CD14-positive monocyte (primary cell): ENCODE data around the gene NAA40. TPM values are rescaled to one million over a fixed set of nuclear protein-coding genes. Genes with fewer than 3 reads are reported as not detected.

Experiments used
- DNase-seq, 3 donors: peaks; one replicate each; pipeline ENCODE4 v3.0.0-alpha.2; 2011 to 2022
- H2AFZ ChIP-seq: 2 replicates; pipeline ENCODE4 v1.6.0; 2012; ENCODE audit warnings: mild to moderate bottlenecking, low read depth, low read length, inconsistent platforms; ENCODE audit not compliant: insufficient read depth, poor library complexity, severe bottlenecking
- H3K27ac ChIP-seq, 2 donors: 1 replicate in 1 of 2; 2 replicates in 1 of 2; pipeline ENCODE4 v1.5.1; 2012 to 2013; ENCODE audit warnings: low read length in 2 of 2, control low read depth in 1 of 2, inconsistent platforms in 1 of 2, low read depth in 1 of 2, mild to moderate bottlenecking in 1 of 2
- H3K27me3 ChIP-seq, 2 donors: one replicate each; pipeline versions ENCODE4 v1.6.0 to v1.6.1; 2011 to 2013; ENCODE audit warnings: low read length in 2 of 2; ENCODE audit not compliant: control insufficient read depth in 2 of 2, insufficient read depth in 2 of 2
- H3K36me3 ChIP-seq, 2 donors: replicated peaks in 1 of 2; 1 replicate in 1 of 2; 2 replicates in 1 of 2; pipeline versions ENCODE4 v1.5.1 to v1.6.1; 2012 to 2013; ENCODE audit warnings: low read length in 2 of 2, control low read depth in 1 of 2, inconsistent platforms in 1 of 2, mild to moderate bottlenecking in 1 of 2; ENCODE audit not compliant: insufficient read depth in 2 of 2, control insufficient read depth in 1 of 2
- H3K4me1 ChIP-seq, 2 donors: 1 replicate in 1 of 2; 2 replicates in 1 of 2; pipeline versions ENCODE4 v1.5.1 to v1.6.1; 2012 to 2013; ENCODE audit warnings: low read length in 2 of 2, control low read depth in 1 of 2, inconsistent platforms in 1 of 2, mild to moderate bottlenecking in 1 of 2, moderate library complexity in 1 of 2; ENCODE audit not compliant: insufficient read depth in 2 of 2, control insufficient read depth in 1 of 2
- H3K4me2 ChIP-seq: replicated peaks from 2 replicates; pipeline ENCODE3; 2012; ENCODE audit warnings: low read length, moderate library complexity, mild to moderate bottlenecking; ENCODE audit not compliant: poor library complexity, severe bottlenecking; ENCODE audit errors: extremely low read depth
- H3K4me3 ChIP-seq, 3 experiments: fragments of 200-600 bp in 1 of 3; sonication (generic) in 1 of 3; replicated peaks in 1 of 3; 1 replicate in 2 of 3; 2 replicates in 1 of 3; pipeline ENCODE4 v1.5.1; 2011 to 2013; ENCODE audit warnings: low read length in 3 of 3, mild to moderate bottlenecking in 3 of 3, control low read depth in 2 of 3, low read depth in 2 of 3, inconsistent platforms in 1 of 3, moderate library complexity in 1 of 3
- H3K79me2 ChIP-seq: 2 replicates; pipeline ENCODE4 v1.6.0; 2012; ENCODE audit warnings: mild to moderate bottlenecking, control low read depth, inconsistent platforms, low read length, moderate library complexity; ENCODE audit not compliant: insufficient read depth
- H3K9ac ChIP-seq: 2 replicates; pipeline ENCODE4 v1.6.0; 2017; ENCODE audit warnings: low read length, mild to moderate bottlenecking; ENCODE audit not compliant: insufficient read depth, poor library complexity, severe bottlenecking
- H3K9me3 ChIP-seq, 2 donors: replicated peaks in 1 of 2; 1 replicate in 1 of 2; 2 replicates in 1 of 2; pipeline versions ENCODE4 v1.5.1 to v1.6.1; 2012 to 2013; ENCODE audit warnings: low read length in 2 of 2, control low read depth in 1 of 2; ENCODE audit not compliant: control insufficient read depth in 1 of 2, insufficient read depth in 1 of 2
- H4K20me1 ChIP-seq: 2 replicates; pipeline ENCODE4 v1.6.0; 2012; ENCODE audit warnings: mild to moderate bottlenecking, low read length, control low read depth, moderate library complexity; ENCODE audit not compliant: insufficient read depth
- H3K27ac Mint-ChIP-seq, 7 donors: one replicate each; pipeline ENCODE4 v1.8.0; 2020; ENCODE audit warnings: mild to moderate bottlenecking in 7 of 7, mixed read lengths in 7 of 7, moderate library complexity in 6 of 7, inconsistent platforms in 2 of 7
- H3K27me3 Mint-ChIP-seq, 3 donors: one replicate each; pipeline ENCODE4 v1.8.0; 2021 to 2022; ENCODE audit warnings: low read depth in 3 of 3, mild to moderate bottlenecking in 3 of 3, mixed read lengths in 3 of 3, moderate library complexity in 3 of 3, inconsistent platforms in 1 of 3
- H3K36me3 Mint-ChIP-seq, 2 donors: one replicate each; pipeline ENCODE4 v1.8.0; 2020; ENCODE audit warnings: mixed read lengths in 2 of 2, inconsistent platforms in 1 of 2, mild to moderate bottlenecking in 1 of 2
- H3K4me1 Mint-ChIP-seq: one replicate; pipeline ENCODE4 v1.8.0; 2020; ENCODE audit warnings: mild to moderate bottlenecking, mixed read lengths
- H3K4me3 Mint-ChIP-seq, 2 donors: one replicate each; pipeline ENCODE4 v1.8.0; 2020; ENCODE audit warnings: mild to moderate bottlenecking in 2 of 2, mixed read lengths in 2 of 2, moderate library complexity in 1 of 2
- H3K9me3 Mint-ChIP-seq, 7 donors: one replicate each; pipeline ENCODE4 v1.8.0; 2020 to 2022; ENCODE audit warnings: mixed read lengths in 7 of 7, mild to moderate bottlenecking in 6 of 7, moderate library complexity in 6 of 7, inconsistent platforms in 2 of 7
- WGBS: methylation state at CpG from one replicate; pipeline ENCODE4 v1.1.5; 2013; ENCODE audit warnings: missing lambda C conversion rate; ENCODE audit not compliant: insufficient coverage; 5-methylcytosine and 5-hydroxymethylcytosine counted together
- intact Hi-C, 2 donors: fragments of 100-400 bp; cut with micrococcal nuclease; formaldehyde crosslinking; loops; one replicate each; pipeline versions ENCODE4 v1.15.0 to v1.15.1; 2023
- polyA plus RNA-seq, 3 donors: library from polyadenylated mRNA; depleted of rRNA in 1 of 3; unstranded in 2 of 3; stranded (reverse) in 1 of 3; fragments of 300-500 nt in 2 of 3; fragments of >200 nt in 1 of 3; fragmentation: Illumina TruSeq in 2 of 3; gene quantifications; 1 replicate in 2 of 3; 2 replicates in 1 of 3; pipeline ENCODE4 v1.2.3, GENCODE V29; 2012 to 2021
- TF ChIP-seq, protein P1 (sequence below): fragments of 200-600 bp; IDR thresholded peaks from one replicate; pipeline ENCODE4 v1.8.0; 2022; ENCODE audit warnings: antibody characterized with exemption, mild to moderate bottlenecking

Gene NAA40
- polyA plus RNA-seq, 3 donors = 1.5 to 14.5 (median 1.6) TPM

DNA sequence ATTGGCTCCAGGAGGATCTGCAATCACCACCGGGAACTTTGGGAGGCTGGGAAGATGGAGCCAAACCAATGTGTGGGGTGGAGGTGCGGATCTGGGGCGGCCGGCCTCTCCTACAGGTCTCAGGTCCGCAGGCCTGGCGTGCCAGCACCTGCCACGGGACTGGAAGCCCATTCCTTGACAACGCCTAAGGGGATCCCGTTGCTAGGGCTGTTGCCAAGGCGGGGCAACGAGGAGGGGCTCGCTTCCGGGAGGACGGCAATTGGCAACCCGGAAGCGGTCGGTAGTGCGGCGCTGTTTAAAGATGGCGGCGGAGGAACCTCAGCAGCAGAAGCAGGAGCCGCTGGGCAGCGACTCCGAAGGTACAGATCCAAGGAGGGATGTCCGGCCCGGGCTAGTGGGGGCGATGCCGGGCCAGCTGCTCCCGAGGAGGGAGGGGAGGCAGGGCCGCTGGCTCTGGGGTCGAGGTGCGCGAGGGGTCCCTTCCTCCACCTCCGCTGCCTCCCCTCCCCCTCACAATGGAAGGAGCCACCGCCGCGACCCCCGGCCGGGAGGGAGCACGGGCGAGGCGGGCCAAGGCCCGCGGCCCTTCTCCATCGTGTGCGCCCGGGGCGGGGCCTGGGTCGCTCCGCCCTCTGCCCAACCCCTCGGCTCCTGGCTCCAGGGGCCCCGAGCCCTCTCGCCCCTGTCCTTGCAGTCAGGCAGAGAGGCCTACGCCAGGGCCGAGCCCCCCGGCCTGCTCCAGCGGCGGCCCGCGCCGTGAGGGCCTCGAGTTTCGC lies 47.5 kb downstream of the NAA40 start, which contains the start of gene OTUB1:
OTUB1 (plus strand) TSS at position 283 of the 776 bp plus-strand sequence; CDS start at position 302, 19 bp downstream.
- H3K79me2 ChIP-seq = peaks cover 40% of the 10 kb centered on the region
- peak; percentile 84 to 92 (median 90) for DNase-seq
- intact Hi-C loops = no loop called here
- Mint-ChIP-seq H3K4me3 (peak within 1 kb of the TSS; percentile 97 to 99), H3K36me3 (peaks cover 29 to 33% of the 10 kb centered on the region in 2 donors), H3K27ac (peak within 1 kb of the TSS; percentile 92 to 98 (median 96)), H3K4me1 (peaks cover 39% of the 10 kb centered on the region), H3K27me3 (peaks cover 0 to 4% (median 1%) of the 10 kb centered on the region in 3 donors), H3K9me3 (no peaks in the 10 kb centered on the region)
- H3K9ac ChIP-seq = peak within 1 kb of the TSS; percentile 97
- peak within 1 kb of the TSS; percentile 97 for H3K4me2 ChIP-seq
- H3K4me1 ChIP-seq = peaks cover 37 to 48% of the 10 kb centered on the region in 2 donors
- peak within 1 kb of the TSS; percentile 81 to 93 for H3K27ac ChIP-seq
- no peaks in the 10 kb centered on the region for H3K9me3 ChIP-seq
- peak within 1 kb of the TSS; percentile 83 to 99 (median 97) for H3K4me3 ChIP-seq
- H3K36me3 ChIP-seq = peaks cover 17 to 27% of the 10 kb centered on the region in 2 donors
- TF ChIP-seq, protein P1, sequence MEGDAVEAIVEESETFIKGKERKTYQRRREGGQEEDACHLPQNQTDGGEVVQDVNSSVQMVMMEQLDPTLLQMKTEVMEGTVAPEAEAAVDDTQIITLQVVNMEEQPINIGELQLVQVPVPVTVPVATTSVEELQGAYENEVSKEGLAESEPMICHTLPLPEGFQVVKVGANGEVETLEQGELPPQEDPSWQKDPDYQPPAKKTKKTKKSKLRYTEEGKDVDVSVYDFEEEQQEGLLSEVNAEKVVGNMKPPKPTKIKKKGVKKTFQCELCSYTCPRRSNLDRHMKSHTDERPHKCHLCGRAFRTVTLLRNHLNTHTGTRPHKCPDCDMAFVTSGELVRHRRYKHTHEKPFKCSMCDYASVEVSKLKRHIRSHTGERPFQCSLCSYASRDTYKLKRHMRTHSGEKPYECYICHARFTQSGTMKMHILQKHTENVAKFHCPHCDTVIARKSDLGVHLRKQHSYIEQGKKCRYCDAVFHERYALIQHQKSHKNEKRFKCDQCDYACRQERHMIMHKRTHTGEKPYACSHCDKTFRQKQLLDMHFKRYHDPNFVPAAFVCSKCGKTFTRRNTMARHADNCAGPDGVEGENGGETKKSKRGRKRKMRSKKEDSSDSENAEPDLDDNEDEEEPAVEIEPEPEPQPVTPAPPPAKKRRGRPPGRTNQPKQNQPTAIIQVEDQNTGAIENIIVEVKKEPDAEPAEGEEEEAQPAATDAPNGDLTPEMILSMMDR = no peak
- whole genome bisulfite sequencing = under 1% methylated on average over 51 of the region's 63 CpGs
- no peaks in the 10 kb centered on the region for H3K27me3 ChIP-seq
- H4K20me1 ChIP-seq = peaks cover 42% of the 10 kb centered on the region
- peak within 1 kb of the TSS; percentile 97 for H2AFZ ChIP-seq

GRCh38 chr11:63986932-63987513 lies 48.2 kb downstream of the NAA40 start:
- Histone ChIP-seq H2AFZ (peak overlapping the region; percentile 97), H3K4me2 (peak overlapping the region; percentile 97), H3K27ac (peak overlapping the region in 1 of 2 donors; percentile 93), H4K20me1 (peaks cover 45% of the 10 kb centered on the region), H3K4me1 (peaks cover 30 to 41% of the 10 kb centered on the region in 2 donors), H3K9ac (peak overlapping the region; percentile 97), H3K79me2 (peaks cover 43% of the 10 kb centered on the region), H3K9me3 (no peaks in the 10 kb centered on the region), H3K36me3 (peaks cover 20 to 34% of the 10 kb centered on the region in 2 donors), H3K27me3 (no peaks in the 10 kb centered on the region), H3K4me3 (peak overlapping the region; percentile 83 to 99 (median 97))
- Mint-ChIP-seq H3K27ac (peak overlapping the region in 4 of 7 donors; percentile 37 to 82 (median 62)), H3K9me3 (no peaks in the 10 kb centered on the region), H3K36me3 (peaks cover 34 to 40% of the 10 kb centered on the region in 2 donors), H3K4me1 (peaks cover 32% of the 10 kb centered on the region), H3K4me3 (peak overlapping the region; percentile 63 to 99), H3K27me3 (peaks cover 0 to 4% (median 1%) of the 10 kb centered on the region in 3 donors)
- peak in 1 of 3 donors; percentile 1 for DNase-seq
- TF ChIP-seq, protein P1 = no peak
- intact Hi-C loops = no loop called here
- 53% methylated on average over 22 of the region's 25 CpGs for WGBS
